Hindlimb muscle (tissue), 1 donor: Measurements from ENCODE around the gene TMPRSS2. TPM values are rescaled to one million over a fixed set of nuclear protein-coding genes. Genes with fewer than 3 reads are reported as not detected.

Source experiments
- DNase-seq: peaks from one replicate; pipeline ENCODE4 v3.0.0-alpha.2; 2013
- polyA plus RNA-seq: library from polyadenylated mRNA; unstranded; fragments of 120-200 nt; gene quantifications from one replicate; pipeline ENCODE4 v1.2.1, GENCODE V29; 2013; ENCODE audit not compliant: insufficient read length

TMPRSS2 gene
- polyA plus RNA-seq, 1 donor = not detected

GRCh38 chr21:41481191-41481590 lies 26.8 kb downstream of the TMPRSS2 start:
- DNase-seq = no peak

GRCh38 chr21:41480086-41480690 lies 27.8 kb downstream of the TMPRSS2 start:
- DNase-seq = no peak

- DNase-seq = no peak
These were observed 28.3 kb downstream of the TMPRSS2 start for GRCh38 chr21:41479686-41480085.

- DNase-seq = no peak
These were observed 29.4 kb downstream of the TMPRSS2 start for GRCh38 chr21:41478319-41479177.

- no peak for DNase-seq
These were observed 30.2 kb downstream of the TMPRSS2 start for GRCh38 chr21:41477641-41478318.

- no peak for DNase-seq
These were observed 32.1 kb downstream of the TMPRSS2 start for GRCh38 chr21:41475714-41476420.

- no peak for DNase-seq
These were observed 35.0 kb downstream of the TMPRSS2 start for GRCh38 chr21:41472753-41473548.

GRCh38 chr21:41470054-41470453 lies 37.9 kb downstream of the TMPRSS2 start:
- DNase-seq = no peak

GRCh38 chr21:41466024-41466820 lies 41.7 kb downstream of the TMPRSS2 start:
- no peak for DNase-seq

GRCh38 chr21:41465176-41465781 lies 42.7 kb downstream of the TMPRSS2 start:
- DNase-seq = no peak

- peak; percentile 69 for DNase-seq
These were observed 47.1 kb downstream of the TMPRSS2 start for GRCh38 chr21:41460578-41461527.

- no peak for DNase-seq
These were observed 47.9 kb downstream of the TMPRSS2 start for GRCh38 chr21:41459884-41460534.

- DNase-seq = no peak
These were observed 49.4 kb downstream of the TMPRSS2 start for GRCh38 chr21:41458559-41458958.

- DNase-seq = no peak
These were observed 49.8 kb downstream of the TMPRSS2 start for GRCh38 chr21:41458121-41458520.

GRCh38 chr21:41453761-41454160 lies 54.2 kb downstream of the TMPRSS2 start:
- DNase-seq = no peak

GRCh38 chr21:41453198-41453597 lies 54.8 kb downstream of the TMPRSS2 start:
- DNase-seq = no peak

- no peak for DNase-seq
These were observed 55.9 kb downstream of the TMPRSS2 start for GRCh38 chr21:41451753-41452676.

GRCh38 chr21:41449613-41450012 lies 58.3 kb downstream of the TMPRSS2 start:
- no peak for DNase-seq
